NCI-H748 (cell line): ENCODE data around the gene IL10RB.
"Not testable (repeated sequence)": the region's sequence is repeated elsewhere in the genome, so short reads cannot be mapped to it uniquely, and the experiment has no call there.

ENCODE experiments used
- DNase-seq: peaks from one replicate; lab custom pipeline; 2025; ENCODE audit not compliant: unreplicated experiment; lab: John Stamatoyannopoulos, UW

Gene IL10RB

GRCh38 chr21:33240404-33240803, 25.8 kb upstream of the IL10RB start:
- no peak for DNase-seq

GRCh38 chr21:33241846-33242245, 24.3 kb upstream of the IL10RB start:
- DNase-seq, result peak; percentile 9

- DNase-seq, result not testable (repeated sequence)
These were observed 23.3 kb upstream of the IL10RB start for GRCh38 chr21:33242846-33243245.

GRCh38 chr21:33244082-33244778, 21.9 kb upstream of the IL10RB start:
- DNase-seq, result no peak

GRCh38 chr21:33244779-33245105, 21.4 kb upstream of the IL10RB start:
- no peak for DNase-seq

GRCh38 chr21:33245289-33245918, 20.8 kb upstream of the IL10RB start:
- no peak for DNase-seq

GRCh38 chr21:33246506-33246905, 19.7 kb upstream of the IL10RB start:
- no peak for DNase-seq

GRCh38 chr21:33246963-33247362, 19.2 kb upstream of the IL10RB start:
- no peak for DNase-seq

GRCh38 chr21:33247599-33247998, 18.6 kb upstream of the IL10RB start:
- DNase-seq, result no peak

GRCh38 chr21:33249331-33250002, 16.7 kb upstream of the IL10RB start:
- DNase-seq, result no peak

- no peak for DNase-seq
These were observed 15.0 kb upstream of the IL10RB start for GRCh38 chr21:33251119-33251518.

- not testable (repeated sequence) for DNase-seq
These were observed 12.8 kb upstream of the IL10RB start for GRCh38 chr21:33253382-33253781.

GRCh38 chr21:33254766-33255165, 11.4 kb upstream of the IL10RB start:
- no peak for DNase-seq

GRCh38 chr21:33255404-33255803, 10.8 kb upstream of the IL10RB start:
- no peak for DNase-seq

GRCh38 chr21:33256019-33256418, 10.1 kb upstream of the IL10RB start:
- DNase-seq, result no peak

GRCh38 chr21:33257094-33257803, 8.9 kb upstream of the IL10RB start:
- DNase-seq, result no peak

GRCh38 chr21:33258475-33258874, 7.7 kb upstream of the IL10RB start:
- no peak for DNase-seq

GRCh38 chr21:33259428-33259827, 6.7 kb upstream of the IL10RB start:
- no peak for DNase-seq

GRCh38 chr21:33259995-33260394, 6.2 kb upstream of the IL10RB start:
- DNase-seq, result no peak

- DNase-seq, result no peak
These were observed 4.5 kb upstream of the IL10RB start for GRCh38 chr21:33261635-33262034.

GRCh38 chr21:33262921-33263320, 3.2 kb upstream of the IL10RB start:
- DNase-seq, result no peak

- no peak for DNase-seq
These were observed 1.6 kb upstream of the IL10RB start for GRCh38 chr21:33264561-33264960.
